NCI-H345 treated with DMSO at 0.1 percent for 48 hours (cell line): Measurements from ENCODE around the gene NXPH1.

Experiments used
- DNase-seq: peaks from one replicate; lab custom pipeline; 2025; ENCODE audit not compliant: unreplicated experiment; lab: John Stamatoyannopoulos, UW

Gene NXPH1

GRCh38 chr7:8435590-8436545 is 2.5 kb downstream of the NXPH1 start:
- no peak for DNase-seq

GRCh38 chr7:8436965-8437364 is 3.6 kb downstream of the NXPH1 start:
- DNase-seq, result no peak

GRCh38 chr7:8437606-8438005 is 4.2 kb downstream of the NXPH1 start:
- no peak for DNase-seq

GRCh38 chr7:8440670-8441069 is 7.3 kb downstream of the NXPH1 start:
- DNase-seq, result no peak

GRCh38 chr7:8441106-8441965 is 7.9 kb downstream of the NXPH1 start:
- DNase-seq, result no peak

GRCh38 chr7:8442051-8442813 is 8.8 kb downstream of the NXPH1 start:
- DNase-seq, result no peak

GRCh38 chr7:8442814-8443304 is 9.4 kb downstream of the NXPH1 start:
- DNase-seq, result no peak

- no peak for DNase-seq
Observed at GRCh38 chr7:8443576-8444467, 10.4 kb downstream of the NXPH1 start.

- no peak for DNase-seq
Observed at GRCh38 chr7:8444468-8444769, 11.0 kb downstream of the NXPH1 start.

GRCh38 chr7:8453535-8453934 is 20.1 kb downstream of the NXPH1 start:
- no peak for DNase-seq

- DNase-seq, result no peak
Observed at GRCh38 chr7:8455426-8455825, 22.0 kb downstream of the NXPH1 start.

- DNase-seq, result no peak
Observed at GRCh38 chr7:8462309-8462708, 28.9 kb downstream of the NXPH1 start.

GRCh38 chr7:8465338-8465737 is 31.9 kb downstream of the NXPH1 start:
- no peak for DNase-seq

GRCh38 chr7:8480527-8480926 is 47.1 kb downstream of the NXPH1 start:
- no peak for DNase-seq

GRCh38 chr7:8481096-8481495 is 47.7 kb downstream of the NXPH1 start:
- DNase-seq, result no peak

GRCh38 chr7:8481752-8482446 is 48.5 kb downstream of the NXPH1 start:
- DNase-seq, result no peak

GRCh38 chr7:8490391-8491045 is 57.1 kb downstream of the NXPH1 start:
- DNase-seq, result no peak

- DNase-seq, result no peak
Observed at GRCh38 chr7:8491106-8491505, 57.7 kb downstream of the NXPH1 start.
